HG03565 (cell line): ENCODE measurements around the gene WDR35.
A peak's percentile ranks its signal among the peaks of the same experiment; 100 is the strongest.

Source experiments
- ATAC-seq: cut with Tn5 transposase; IDR thresholded peaks from one replicate; pipeline ENCODE4 v1.9.1; 2021; ENCODE audit warnings: mild to moderate bottlenecking, moderate library complexity; ENCODE audit not compliant: unreplicated experiment

Gene WDR35

GRCh38 chr2:19989667-19990415, at the start of gene WDR35:
TSS of gene WDR35 (minus strand) at chr2:19990105. CDS start at chr2:19990015, 90 bp downstream.
- ATAC-seq: peak; percentile 75

- no peak for ATAC-seq
Observed at GRCh38 chr2:20037660-20038059, 47.8 kb upstream of the WDR35 start.

- peak; percentile 55 for ATAC-seq
Observed at GRCh38 chr2:20035955-20036666, 46.2 kb upstream of the WDR35 start.

- no peak for ATAC-seq
Observed at GRCh38 chr2:20034821-20035220, 44.9 kb upstream of the WDR35 start.

DNA sequence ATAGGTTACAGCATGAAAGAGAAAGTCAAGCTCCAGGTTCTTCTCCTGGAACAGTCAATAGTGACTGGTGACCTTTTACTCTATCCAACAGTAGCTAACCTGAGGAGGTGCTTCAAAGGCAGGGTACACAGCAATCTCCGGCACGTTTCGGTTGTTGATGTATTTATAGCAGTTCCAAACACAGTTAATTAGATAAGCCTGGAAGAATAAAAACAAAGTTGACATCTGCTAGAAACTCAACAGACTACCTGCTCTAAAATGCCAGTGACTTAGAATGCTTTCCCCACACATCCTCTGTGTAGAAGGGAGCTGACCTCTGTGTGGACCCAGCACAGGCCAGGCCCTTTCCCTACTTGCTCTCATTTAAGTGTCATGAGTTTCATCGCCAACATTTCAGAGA, 44.3 kb upstream of the WDR35 start:
- ATAC-seq: no peak

- ATAC-seq: no peak
Observed at GRCh38 chr2:20033322-20033721, 43.4 kb upstream of the WDR35 start.

DNA sequence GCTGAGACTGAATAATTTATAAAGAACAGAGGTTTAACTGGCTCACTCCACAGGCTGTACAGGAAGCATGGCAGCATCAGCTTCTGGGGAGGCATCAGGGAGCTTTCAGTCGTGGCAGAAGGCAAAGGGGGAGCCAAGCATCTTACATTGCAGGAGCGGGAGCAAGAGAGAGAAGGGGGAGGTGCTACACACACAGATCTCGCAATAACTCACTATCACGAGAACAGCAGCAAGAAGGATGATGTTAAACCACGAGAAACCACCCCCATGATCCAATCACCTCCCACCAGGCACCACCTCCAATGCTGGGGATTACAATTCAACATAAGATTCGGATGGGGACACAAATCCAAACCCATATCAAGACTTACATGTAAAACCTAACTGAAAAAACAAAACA, 40.3 kb upstream of the WDR35 start:
- no peak for ATAC-seq

- ATAC-seq: no peak
Observed at GRCh38 chr2:20027705-20028434, 38.0 kb upstream of the WDR35 start.

DNA sequence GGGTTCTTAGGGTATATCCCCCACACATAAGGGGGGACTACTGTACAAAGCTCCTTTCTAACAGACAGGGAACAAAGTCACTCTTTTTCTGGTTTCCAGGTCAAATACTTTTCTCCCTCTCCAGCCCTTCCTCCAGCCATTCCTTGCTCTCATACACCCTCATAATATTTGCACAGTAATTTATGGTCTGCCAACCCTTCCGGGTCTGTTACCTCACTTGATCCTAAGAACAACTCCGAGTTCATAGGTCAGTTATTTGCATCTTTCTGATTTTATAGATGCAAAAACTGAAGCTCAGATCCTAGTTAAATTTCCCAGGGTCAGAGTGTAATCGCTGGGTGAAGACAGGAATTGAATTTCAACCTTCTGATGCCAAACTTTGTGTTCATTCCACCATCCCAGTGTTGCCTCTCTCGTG, 37.4 kb upstream of the WDR35 start:
- no peak for ATAC-seq

GRCh38 chr2:20025065-20025786, 35.3 kb upstream of the WDR35 start:
- ATAC-seq: no peak

DNA sequence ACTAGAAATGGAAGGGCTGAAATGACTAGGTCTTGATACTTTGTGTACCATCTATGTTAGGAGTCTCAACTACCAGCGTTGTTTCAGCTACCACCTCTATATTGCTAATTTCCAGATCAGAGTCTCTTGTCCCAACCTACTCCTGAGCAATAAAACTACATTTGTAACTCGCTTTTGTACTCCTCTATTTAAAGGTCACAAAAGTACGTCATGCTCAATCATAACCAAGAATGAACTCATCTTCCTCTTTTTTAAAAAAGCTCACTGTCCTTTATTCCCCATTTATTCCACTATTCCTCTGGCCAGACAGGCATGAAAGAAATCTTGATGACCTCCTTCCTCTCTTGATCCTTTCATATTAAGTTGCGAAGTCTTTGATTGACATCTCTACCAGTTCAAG, 33.8 kb upstream of the WDR35 start:
- no peak for ATAC-seq

DNA sequence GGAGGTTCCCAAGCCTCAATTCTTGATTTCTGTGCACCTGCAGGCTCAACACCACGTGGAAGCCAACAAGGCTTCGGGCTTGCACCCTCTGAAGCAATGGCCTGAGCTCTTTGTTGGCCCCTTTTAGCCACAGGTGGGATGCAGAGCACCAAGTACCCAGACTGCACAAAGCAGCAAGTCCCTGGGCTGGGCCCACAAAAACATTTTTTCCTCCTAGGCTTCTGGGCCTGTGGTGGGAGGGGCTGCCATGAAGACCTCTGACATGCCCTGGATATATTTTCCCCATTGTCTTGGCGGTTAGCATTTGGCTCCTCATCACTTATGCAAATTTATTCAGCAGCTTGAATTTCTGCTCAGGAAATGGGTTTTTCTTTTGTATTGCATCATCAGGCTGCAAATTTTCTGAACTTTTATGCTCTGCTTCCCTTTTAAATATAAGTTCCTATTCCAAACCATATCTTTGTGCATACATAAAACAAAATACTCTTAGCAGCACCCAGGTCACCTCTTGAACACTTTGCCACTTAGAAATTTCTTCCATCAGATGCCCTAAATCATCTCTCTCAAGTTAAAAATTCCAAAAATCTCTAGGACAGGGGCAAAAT, 31.6 kb upstream of the WDR35 start:
- ATAC-seq: no peak

DNA sequence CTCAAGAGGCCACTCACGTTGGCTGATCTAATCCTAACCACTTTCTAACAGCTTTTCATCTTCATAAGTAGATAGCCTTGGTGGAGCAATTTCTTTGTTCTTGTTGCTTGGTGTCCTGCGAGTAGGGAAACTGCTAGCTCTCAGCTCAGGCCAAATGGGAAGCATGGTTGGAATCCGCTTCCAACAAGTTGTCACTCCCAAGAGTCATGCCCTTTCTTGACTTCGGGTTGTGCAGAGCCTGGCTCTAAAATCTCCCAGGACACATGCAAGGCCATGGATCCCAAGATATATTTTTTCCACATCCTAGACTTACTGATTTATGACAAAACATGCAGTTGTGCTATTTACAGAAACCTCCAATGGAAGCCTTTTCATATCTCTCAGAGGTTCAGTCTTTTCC, 29.8 kb upstream of the WDR35 start:
- ATAC-seq: no peak

GRCh38 chr2:20018601-20019152, 28.8 kb upstream of the WDR35 start:
- ATAC-seq: no peak

- ATAC-seq: no peak
Observed at GRCh38 chr2:20016346-20016745, 26.4 kb upstream of the WDR35 start.

GRCh38 chr2:20015482-20016083, 25.7 kb upstream of the WDR35 start:
- no peak for ATAC-seq

DNA sequence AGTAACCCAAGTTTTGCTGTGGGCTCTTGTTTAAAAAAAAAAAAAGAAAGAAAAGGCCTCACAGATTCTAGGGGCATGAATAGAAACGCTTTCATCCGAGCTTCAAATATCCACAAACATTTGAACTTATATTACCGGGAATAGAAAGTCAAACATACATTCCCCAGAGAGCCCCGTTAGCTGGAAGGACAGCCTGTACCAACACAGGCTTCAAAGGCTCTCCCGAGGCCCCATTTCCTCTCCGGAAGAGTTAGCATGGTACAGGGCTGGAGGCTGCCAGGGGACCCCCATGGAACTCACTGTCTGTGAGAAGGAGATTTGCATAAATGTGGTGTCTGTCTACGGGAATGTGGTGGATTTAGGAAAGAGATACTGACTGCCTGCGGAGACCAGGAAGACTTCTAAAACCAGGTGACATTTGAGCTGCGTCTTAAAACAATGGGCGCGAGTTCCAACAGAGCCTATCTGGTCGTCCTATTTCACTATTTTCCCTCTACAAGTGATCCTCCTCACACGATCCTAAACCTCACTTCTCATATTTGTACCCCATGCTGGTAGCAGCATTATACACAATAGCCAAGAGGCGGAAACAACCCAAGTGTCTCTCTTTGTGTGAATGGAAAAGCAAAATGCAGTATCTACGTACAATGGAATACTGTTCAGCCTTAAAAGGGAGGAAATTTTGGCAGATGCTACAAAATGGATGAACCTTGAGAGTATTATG, 23.4 kb upstream of the WDR35 start:
- no peak for ATAC-seq

DNA sequence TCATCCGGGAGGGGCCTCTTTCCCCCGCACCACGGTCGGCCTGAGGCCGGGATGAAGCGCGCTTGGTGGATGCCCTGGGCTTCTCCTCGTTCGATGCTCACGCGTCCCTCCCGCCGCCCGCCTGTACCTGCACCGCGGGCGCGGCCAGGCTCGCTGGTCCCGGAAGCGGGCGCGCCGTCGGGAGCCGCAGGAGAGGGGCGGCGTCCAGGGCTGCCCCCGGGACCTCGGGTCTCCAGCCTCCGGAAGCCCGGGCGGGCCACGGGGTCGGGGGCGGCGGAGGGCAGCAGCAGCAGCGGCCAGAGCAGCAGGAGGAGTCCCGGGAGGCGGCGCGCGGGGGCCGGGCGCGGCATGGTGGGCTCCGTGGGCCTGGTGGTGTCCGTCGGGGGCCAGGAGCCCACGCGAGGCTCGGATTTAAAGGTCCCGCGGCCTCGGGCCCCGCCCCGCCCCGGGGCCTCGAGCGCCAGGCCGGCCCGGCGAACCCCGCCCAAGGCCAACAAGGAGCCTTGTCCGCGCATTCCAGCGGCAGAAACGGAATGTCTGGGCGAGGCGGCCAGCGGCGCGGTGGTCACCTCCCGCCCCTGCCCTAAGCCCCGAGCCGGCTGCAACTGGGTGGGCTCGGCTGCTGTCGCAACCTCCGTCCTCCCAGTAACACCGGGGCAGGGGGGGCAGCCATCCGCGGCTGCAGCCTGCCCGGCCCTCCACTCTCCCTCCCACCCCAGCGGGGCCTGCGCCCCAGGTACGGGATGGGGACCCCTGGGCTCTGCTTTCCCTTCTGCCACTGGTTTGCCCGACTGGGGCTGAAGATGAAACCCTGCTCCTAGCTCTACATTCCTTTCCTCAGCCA, 22.6 kb upstream of the WDR35 start, which contains the start of gene MATN3:
Gene MATN3 (minus strand): TSS at position 387 of the 844 bp plus-strand sequence. CDS start 37 bp downstream, at position 350.
- ATAC-seq: no peak

GRCh38 chr2:20012032-20012281, 22.1 kb upstream of the WDR35 start:
- ATAC-seq: no peak
